Peyer's patch (tissue), 4 donors: ENCODE measurements around the gene ATP9B.

Experiments
- CTCF ChIP-seq, 6 experiments: fragments of 450-650 bp in 4 of 6; fragments of 200-600 bp in 2 of 6; sonication (generic) in 1 of 6; IDR thresholded peaks; one replicate each; pipeline ENCODE4 v1.5.1; 2017 to 2019; ENCODE audit warnings: antibody characterized with exemption in 6 of 6, mild to moderate bottlenecking in 3 of 6, moderate library complexity in 1 of 6
- POLR2A ChIP-seq, 2 donors: fragments of 450-650 bp; IDR thresholded peaks; one replicate each; pipeline ENCODE4 v1.5.1; 2017; ENCODE audit warnings: antibody characterized with exemption in 2 of 2, mild to moderate bottlenecking in 2 of 2, moderate library complexity in 2 of 2

GRCh38 chr18:79418642-79419041, 349.4 kb downstream of the ATP9B start:
- no peak for TF ChIP-seq POLR2A (IDR thresholded peaks at IDR 0.05)
- no peak for TF ChIP-seq CTCF (IDR thresholded peaks at IDR 0.05)
